Measurements from ENCODE around the gene PCDHB14. TPM values are rescaled to one million over a fixed set of nuclear protein-coding genes. Genes with fewer than 3 reads are reported as not detected.
A peak's percentile ranks its signal among the peaks of the same experiment; 100 is the strongest.
"Not testable (repeated sequence)": the region's sequence is repeated elsewhere in the genome, so short reads cannot be mapped to it uniquely, and the experiment has no call there.

Gene PCDHB14
- 5.5 TPM in 2 replicates for total RNA-seq
- long read RNA-seq, full-length matches to known transcripts, result 4 of 4 reads
- long read RNA-seq, partial matches to known transcripts, result 0 of 4 reads
- long read RNA-seq, other reads (novel, unspliced or antisense), result 0 of 4 reads

- Mint-ChIP-seq H3K36me3 (ENCODE audit: low read depth) (peaks cover 66% of the 10 kb centered on the region), H3K27me3 (ENCODE audit: low read depth) (no peaks in the 10 kb centered on the region), H3K27ac (ENCODE audit: unreplicated experiment) (peak within 1 kb of the TSS; percentile 90), H3K4me3 (peak within 1 kb of the TSS; percentile 89), H3K9me3 (peaks cover 25% of the 10 kb centered on the region), H3K4me1 (peaks cover 7% of the 10 kb centered on the region)
- peak; percentile 58 for TF ChIP-seq CTCF (conservative IDR thresholded peaks at IDR 0.05)
- DNase-seq (ENCODE audit: low read depth, low spot score), result no peak
These were observed at the start of gene PCDHB14 for GRCh38 chr5:141223112-141223783. Gene PCDHB14, plus strand, starts transcription at chr5:141223343. Its CDS starts 163 bp downstream, at chr5:141223506.

- H3K4me3 Mint-ChIP-seq; H3K27me3 Mint-ChIP-seq (ENCODE audit: low read depth); DNase-seq (ENCODE audit: low read depth, low spot score); H3K4me1 Mint-ChIP-seq; H3K27ac Mint-ChIP-seq (ENCODE audit: unreplicated experiment): not testable (repeated sequence)
- Mint-ChIP-seq H3K36me3 (ENCODE audit: low read depth) (peaks cover 26% of the 10 kb centered on the region), H3K9me3 (peaks cover 13% of the 10 kb centered on the region)
These were observed 48.6 kb upstream of the PCDHB14 start for GRCh38 chr5:141174291-141175104.

GRCh38 chr5:141175933-141176332 lies 47.2 kb upstream of the PCDHB14 start:
- no peak for TF ChIP-seq CTCF (conservative IDR thresholded peaks at IDR 0.05)
- Mint-ChIP-seq H3K36me3 (ENCODE audit: low read depth) (peaks cover 21% of the 10 kb centered on the region), H3K9me3 (peaks cover 9% of the 10 kb centered on the region), H3K4me3 (no peak overlapping the region), H3K27me3 (ENCODE audit: low read depth) (no peaks in the 10 kb centered on the region), H3K4me1 (no peaks in the 10 kb centered on the region), H3K27ac (ENCODE audit: unreplicated experiment) (no peak overlapping the region)
- no peak for DNase-seq (ENCODE audit: low read depth, low spot score)

- H3K4me1 Mint-ChIP-seq; H3K4me3 Mint-ChIP-seq; H3K27me3 Mint-ChIP-seq (ENCODE audit: low read depth); DNase-seq (ENCODE audit: low read depth, low spot score); H3K27ac Mint-ChIP-seq (ENCODE audit: unreplicated experiment): not testable (repeated sequence)
- H3K36me3 Mint-ChIP-seq (ENCODE audit: low read depth), result peaks cover 28% of the 10 kb centered on the region
- peaks cover 15% of the 10 kb centered on the region for H3K9me3 Mint-ChIP-seq
These were observed 45.5 kb upstream of the PCDHB14 start, which contains the start of gene PCDHB8 for GRCh38 chr5:141177577-141178191. Gene PCDHB8, plus strand, starts transcription at chr5:141177790. Its CDS starts 245 bp downstream, at chr5:141178035.

- Mint-ChIP-seq H3K36me3 (ENCODE audit: low read depth) (peaks cover 28% of the 10 kb centered on the region), H3K9me3 (peaks cover 15% of the 10 kb centered on the region)
- H3K27ac Mint-ChIP-seq (ENCODE audit: unreplicated experiment); H3K4me3 Mint-ChIP-seq; H3K4me1 Mint-ChIP-seq; DNase-seq (ENCODE audit: low read depth, low spot score); H3K27me3 Mint-ChIP-seq (ENCODE audit: low read depth): not testable (repeated sequence)
These were observed 43.8 kb upstream of the PCDHB14 start for GRCh38 chr5:141179371-141179770.

- not testable (repeated sequence) for H3K4me3 Mint-ChIP-seq; DNase-seq (ENCODE audit: low read depth, low spot score); H3K27ac Mint-ChIP-seq (ENCODE audit: unreplicated experiment); H3K4me1 Mint-ChIP-seq; H3K27me3 Mint-ChIP-seq (ENCODE audit: low read depth)
- Mint-ChIP-seq H3K36me3 (ENCODE audit: low read depth) (peaks cover 31% of the 10 kb centered on the region), H3K9me3 (peaks cover 16% of the 10 kb centered on the region)
These were observed 43.3 kb upstream of the PCDHB14 start for GRCh38 chr5:141179876-141180275.

- Mint-ChIP-seq H3K27ac (ENCODE audit: unreplicated experiment) (no peak overlapping the region), H3K27me3 (ENCODE audit: low read depth) (peaks cover 4% of the 10 kb centered on the region), H3K4me1 (peaks cover 12% of the 10 kb centered on the region), H3K4me3 (no peak overlapping the region), H3K36me3 (ENCODE audit: low read depth) (peaks cover 34% of the 10 kb centered on the region), H3K9me3 (peaks cover 20% of the 10 kb centered on the region)
- no peak for DNase-seq (ENCODE audit: low read depth, low spot score)
- no peak for TF ChIP-seq CTCF (conservative IDR thresholded peaks at IDR 0.05)
These were observed 42.8 kb upstream of the PCDHB14 start for GRCh38 chr5:141180313-141180712.

All from neural crest cell (in vitro differentiated cells).